BLaER1 treated with 17β-estradiol and CSF1 and Interleukin-3, amounts not matched to agents 10 nM and 100 nM (cell line): ENCODE measurements around the gene RBM28.
A peak's percentile ranks its signal among the peaks of the same experiment; 100 is the strongest.

Experiments
- H3K27ac ChIP-seq, 11 experiments: shearing (Covaris generic); formaldehyde crosslinking; 2 replicates each; pipeline ENCODE4 v1.8.1; 2022
- H3K27me3 ChIP-seq, 11 experiments: shearing (Covaris generic); formaldehyde crosslinking; 2 replicates each; pipeline ENCODE4 v1.8.1; 2022
- H3K36me3 ChIP-seq, 11 experiments: shearing (Covaris generic); formaldehyde crosslinking; 2 replicates each; pipeline ENCODE4 v1.8.1; 2022
- H3K4me1 ChIP-seq, 10 experiments: shearing (Covaris generic); formaldehyde crosslinking; 2 replicates each; pipeline ENCODE4 v1.8.1; 2022
- H3K4me2 ChIP-seq, 11 experiments: shearing (Covaris generic); formaldehyde crosslinking; 2 replicates each; pipeline ENCODE4 v1.8.1; 2022
- H3K4me3 ChIP-seq, 10 experiments: shearing (Covaris generic); formaldehyde crosslinking; 2 replicates each; pipeline ENCODE4 v1.8.1; 2022
- H3K9ac ChIP-seq, 11 experiments: shearing (Covaris generic); formaldehyde crosslinking; 2 replicates each; pipeline ENCODE4 v1.8.1; 2022
- H3K9me3 ChIP-seq, 11 experiments: shearing (Covaris generic); formaldehyde crosslinking; replicated peaks in 1 of 11; 2 replicates each; pipeline ENCODE4 v1.8.1; 2022
- H4K20me1 ChIP-seq, 11 experiments: shearing (Covaris generic); formaldehyde crosslinking; 2 replicates each; pipeline ENCODE4 v1.8.1; 2022
- Cebpa-rat ChIP-seq, 11 experiments: shearing (Covaris generic); IDR thresholded peaks; 2 replicates each; pipeline ENCODE4 v1.8.1; 2022

The RBM28 gene

GRCh38 chr7:128356546-128357216 is 13.0 kb upstream of the RBM28 start:
- peaks cover 15 to 54% (median 43%) of the 10 kb centered on the region in 10 experiments for H3K4me1 ChIP-seq
- H3K27me3 ChIP-seq: peaks cover 35 to 52% (median 47%) of the 10 kb centered on the region in 11 experiments

GRCh38 chr7:128353610-128354009 is 9.9 kb upstream of the RBM28 start:
- Histone ChIP-seq H3K4me2 (no peak overlapping the region), H3K36me3 (no peaks in the 10 kb centered on the region), H3K9me3 (peaks cover 0 to 14% (median 9%) of the 10 kb centered on the region in 11 experiments; a peak in 9 of 22 replicates), H3K4me1 (peaks cover 10 to 39% (median 25%) of the 10 kb centered on the region in 10 experiments), H4K20me1 (no peaks in the 10 kb centered on the region), H3K9ac (no peak overlapping the region), H3K27ac (no peak overlapping the region), H3K4me3 (no peak overlapping the region), H3K27me3 (peaks cover 33 to 54% (median 47%) of the 10 kb centered on the region in 11 experiments)
- no peak for TF ChIP-seq Cebpa-rat (IDR thresholded peaks at IDR 0.05)

More at GRCh38 chr7:128356546-128357216, 13.0 kb upstream of the RBM28 start:
- H4K20me1 ChIP-seq: no peaks in the 10 kb centered on the region
- peak overlapping the region in 6 of 11 experiments; percentile 57 to 77 (median 68); a peak in 6 of 22 replicates for H3K27ac ChIP-seq
- peak overlapping the region in 6 of 11 experiments; percentile 94 to 99 (median 96); a peak in 7 of 22 replicates for H3K4me2 ChIP-seq
- H3K4me3 ChIP-seq: no peak overlapping the region
- no peak overlapping the region for H3K9ac ChIP-seq
- H3K36me3 ChIP-seq: no peaks in the 10 kb centered on the region
- no peak for TF ChIP-seq Cebpa-rat (IDR thresholded peaks at IDR 0.05)
- peaks cover 0 to 8% (median 7%) of the 10 kb centered on the region in 11 experiments; a peak in 9 of 22 replicates for H3K9me3 ChIP-seq

- H3K4me3 ChIP-seq: no peak overlapping the region
- H4K20me1 ChIP-seq: no peaks in the 10 kb centered on the region
- peaks cover 0 to 14% (median 9%) of the 10 kb centered on the region in 11 experiments; a peak in 9 of 22 replicates for H3K9me3 ChIP-seq
- no peak overlapping the region for H3K27ac ChIP-seq
- peaks cover 33 to 54% (median 47%) of the 10 kb centered on the region in 11 experiments for H3K27me3 ChIP-seq
- no peak overlapping the region for H3K4me2 ChIP-seq
- no peak overlapping the region for H3K9ac ChIP-seq
- TF ChIP-seq Cebpa-rat (IDR thresholded peaks at IDR 0.05): no peak
- no peaks in the 10 kb centered on the region for H3K36me3 ChIP-seq
- H3K4me1 ChIP-seq: peaks cover 7 to 34% (median 21%) of the 10 kb centered on the region in 10 experiments
These were observed 9.5 kb upstream of the RBM28 start for GRCh38 chr7:128353189-128353588.

GRCh38 chr7:128352636-128353035 is 8.9 kb upstream of the RBM28 start:
- no peaks in the 10 kb centered on the region for H4K20me1 ChIP-seq
- no peak for TF ChIP-seq Cebpa-rat (IDR thresholded peaks at IDR 0.05)
- no peak overlapping the region for H3K4me2 ChIP-seq
- no peak overlapping the region for H3K4me3 ChIP-seq
- no peaks in the 10 kb centered on the region for H3K36me3 ChIP-seq
- H3K27me3 ChIP-seq: peaks cover 33 to 54% (median 47%) of the 10 kb centered on the region in 11 experiments
- H3K27ac ChIP-seq: no peak overlapping the region
- H3K9ac ChIP-seq: no peak overlapping the region
- H3K9me3 ChIP-seq: peaks cover 0 to 14% (median 9%) of the 10 kb centered on the region in 11 experiments; a peak in 9 of 22 replicates
- H3K4me1 ChIP-seq: peaks cover 5 to 29% (median 16%) of the 10 kb centered on the region in 10 experiments; a peak in 18 of 20 replicates

GRCh38 chr7:128352153-128352537 is 8.4 kb upstream of the RBM28 start:
- H3K9me3 ChIP-seq: peaks cover 0 to 14% (median 9%) of the 10 kb centered on the region in 11 experiments; a peak in 9 of 22 replicates
- no peaks in the 10 kb centered on the region for H3K36me3 ChIP-seq
- no peaks in the 10 kb centered on the region for H4K20me1 ChIP-seq
- peaks cover 5 to 24% (median 11%) of the 10 kb centered on the region in 10 experiments; a peak in 18 of 20 replicates for H3K4me1 ChIP-seq
- no peak overlapping the region for H3K27ac ChIP-seq
- no peak overlapping the region for H3K4me3 ChIP-seq
- TF ChIP-seq Cebpa-rat (IDR thresholded peaks at IDR 0.05): no peak
- peak overlapping the region in 3 of 11 experiments; percentile 50 to 63 (median 58); a peak in 3 of 22 replicates for H3K4me2 ChIP-seq
- H3K9ac ChIP-seq: no peak overlapping the region
- H3K27me3 ChIP-seq: peaks cover 33 to 54% (median 47%) of the 10 kb centered on the region in 11 experiments

- H3K4me3 ChIP-seq: peak overlapping the region in 2 of 10 experiments; percentile 19 to 24; a peak in 2 of 20 replicates
- H3K4me2 ChIP-seq: peak overlapping the region; percentile 43 to 63 (median 52); a peak in 21 of 22 replicates
- peaks cover 0 to 14% (median 9%) of the 10 kb centered on the region in 11 experiments; a peak in 9 of 22 replicates for H3K9me3 ChIP-seq
These were observed 7.8 kb upstream of the RBM28 start for GRCh38 chr7:128351296-128352152.

GRCh38 chr7:128350708-128351295 is 7.1 kb upstream of the RBM28 start:
- peak overlapping the region in 9 of 11 experiments; percentile 43 to 63 (median 53); a peak in 16 of 22 replicates for H3K4me2 ChIP-seq
- H3K4me1 ChIP-seq: peaks cover 5 to 17% (median 10%) of the 10 kb centered on the region in 10 experiments; a peak in 17 of 20 replicates
- H4K20me1 ChIP-seq: no peaks in the 10 kb centered on the region
- H3K9ac ChIP-seq: peak overlapping the region in 1 of 11 experiments; percentile 29; a peak in 1 of 22 replicates
- peaks cover 33 to 54% (median 47%) of the 10 kb centered on the region in 11 experiments for H3K27me3 ChIP-seq
- H3K4me3 ChIP-seq: peak overlapping the region in 1 of 10 experiments; percentile 19; a peak in 1 of 20 replicates
- no peaks in the 10 kb centered on the region for H3K36me3 ChIP-seq
- TF ChIP-seq Cebpa-rat (IDR thresholded peaks at IDR 0.05): no peak
- H3K9me3 ChIP-seq: peaks cover 0 to 14% (median 9%) of the 10 kb centered on the region in 11 experiments; a peak in 9 of 22 replicates
- no peak overlapping the region; a peak in 1 of 22 replicates for H3K27ac ChIP-seq

More at GRCh38 chr7:128351296-128352152, 7.8 kb upstream of the RBM28 start:
- H3K27me3 ChIP-seq: peaks cover 33 to 54% (median 47%) of the 10 kb centered on the region in 11 experiments
- H3K36me3 ChIP-seq: no peaks in the 10 kb centered on the region
- H3K27ac ChIP-seq: peak overlapping the region in 1 of 11 experiments; percentile 5; a peak in 2 of 22 replicates
- TF ChIP-seq Cebpa-rat (IDR thresholded peaks at IDR 0.05): no peak
- H3K4me1 ChIP-seq: peaks cover 5 to 18% (median 10%) of the 10 kb centered on the region in 10 experiments; a peak in 17 of 20 replicates
- H4K20me1 ChIP-seq: no peaks in the 10 kb centered on the region
- peak overlapping the region in 4 of 11 experiments; percentile 29 to 46 (median 32); a peak in 5 of 22 replicates for H3K9ac ChIP-seq

- Histone ChIP-seq H3K4me1 (peaks cover 5 to 14% (median 9%) of the 10 kb centered on the region in 10 experiments; a peak in 17 of 20 replicates), H3K9me3 (peaks cover 0 to 14% (median 9%) of the 10 kb centered on the region in 11 experiments; a peak in 9 of 22 replicates), H3K36me3 (no peaks in the 10 kb centered on the region), H3K4me2 (no peak overlapping the region), H3K27me3 (peaks cover 33 to 54% (median 47%) of the 10 kb centered on the region in 11 experiments), H3K4me3 (no peak overlapping the region), H3K27ac (no peak overlapping the region), H4K20me1 (no peaks in the 10 kb centered on the region), H3K9ac (no peak overlapping the region)
- TF ChIP-seq Cebpa-rat (IDR thresholded peaks at IDR 0.05): no peak
These were observed 5.7 kb upstream of the RBM28 start for GRCh38 chr7:128349466-128349825.
